CD4-positive, alpha-beta T cell treated with Interleukin-10 for 1 hour (primary cell): ENCODE results near the gene STN1.

Source experiments
- DNase-seq: peaks from one replicate; pipeline ENCODE4 v3.0.0-alpha.2; 2020

The STN1 gene

GRCh38 chr10:103918053-103918846, at the start of gene STN1:
Gene STN1, minus strand, starts transcription at chr10:103918184. Its CDS starts 590 bp downstream, at chr10:103917594.
- DNase-seq: peak; percentile 94

- DNase-seq: peak; percentile 27
Observed at GRCh38 chr10:103967448-103968071, 49.6 kb upstream of the STN1 start.

- peak; percentile 87 for DNase-seq
Observed at GRCh38 chr10:103966671-103967447, 48.9 kb upstream of the STN1 start, which contains the start of gene SLK. Gene SLK, plus strand, starts transcription at chr10:103967140. Its CDS starts 606 bp downstream, at chr10:103967746.

- no peak for DNase-seq
Observed at GRCh38 chr10:103960103-103960502, 42.1 kb upstream of the STN1 start.

- DNase-seq: no peak
Observed at GRCh38 chr10:103958996-103959395, 41.0 kb upstream of the STN1 start.

- no peak for DNase-seq
Observed at GRCh38 chr10:103954543-103954942, 36.6 kb upstream of the STN1 start.

GRCh38 chr10:103951942-103952341, 34.0 kb upstream of the STN1 start:
- DNase-seq: no peak

- DNase-seq: no peak
Observed at GRCh38 chr10:103951183-103951582, 33.2 kb upstream of the STN1 start.

GRCh38 chr10:103949728-103950127, 31.7 kb upstream of the STN1 start:
- DNase-seq: no peak

- DNase-seq: no peak
Observed at GRCh38 chr10:103947799-103948516, 30.0 kb upstream of the STN1 start.

- DNase-seq: no peak
Observed at GRCh38 chr10:103942866-103943265, 24.9 kb upstream of the STN1 start.

GRCh38 chr10:103941801-103942200, 23.8 kb upstream of the STN1 start:
- no peak for DNase-seq

GRCh38 chr10:103939522-103939921, 21.5 kb upstream of the STN1 start:
- DNase-seq: no peak

- DNase-seq: no peak
Observed at GRCh38 chr10:103936022-103936421, 18.0 kb upstream of the STN1 start.

- DNase-seq: no peak
Observed at GRCh38 chr10:103934308-103934707, 16.3 kb upstream of the STN1 start.

GRCh38 chr10:103933557-103934121, 15.7 kb upstream of the STN1 start:
- no peak for DNase-seq

GRCh38 chr10:103932971-103933370, 15.0 kb upstream of the STN1 start:
- DNase-seq: no peak

GRCh38 chr10:103932271-103932670, 14.3 kb upstream of the STN1 start:
- DNase-seq: no peak

GRCh38 chr10:103931603-103932002, 13.6 kb upstream of the STN1 start:
- no peak for DNase-seq

- no peak for DNase-seq
Observed at GRCh38 chr10:103930881-103931280, 12.9 kb upstream of the STN1 start.

GRCh38 chr10:103930449-103930848, 12.5 kb upstream of the STN1 start:
- DNase-seq: no peak

- no peak for DNase-seq
Observed at GRCh38 chr10:103929381-103929921, 11.5 kb upstream of the STN1 start.
